A549 (cell line): ENCODE data around the gene GH2.

Experiments used
- CEBPB ChIP-seq, 2 experiments: fragments of >200 bp in 1 of 2; sonication (Bioruptor Twin) in 1 of 2; formaldehyde crosslinking in 1 of 2; IDR thresholded peaks; 2 replicates each; pipeline ENCODE4 v1.6.1; 2012 to 2016
- CTCF ChIP-seq: fragments of >200 bp; sonication (Bioruptor Twin); formaldehyde crosslinking; IDR thresholded peaks from 3 replicates; pipeline ENCODE4 v1.5.1; 2016

DNA sequence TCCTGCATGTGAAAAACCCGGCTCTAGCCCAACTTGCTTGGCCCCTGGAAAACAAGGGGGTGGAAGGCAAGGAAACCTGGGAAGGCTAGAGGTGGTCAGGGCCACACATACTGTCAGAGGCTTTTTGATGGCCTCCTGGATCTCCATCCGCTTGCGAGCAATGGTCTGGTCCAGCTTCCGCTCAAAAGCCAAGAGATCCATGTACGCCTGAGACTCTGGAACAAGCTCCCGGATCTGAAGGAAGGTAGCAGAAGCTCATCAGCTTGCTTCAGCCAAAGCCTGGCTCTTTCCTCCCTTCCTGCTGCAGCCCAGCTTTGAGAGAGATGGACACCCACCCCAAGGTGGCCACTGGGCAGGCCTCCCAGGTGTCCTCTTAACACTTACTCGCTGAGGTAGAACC, 44.9 kb downstream of the GH2 start:
- no peak for TF ChIP-seq CTCF
- no peak for TF ChIP-seq CEBPB (IDR thresholded peaks at IDR 0.05)
